22Rv1 (cell line): Measurements from ENCODE around the gene TEX44.

Source experiments
- ZFX ChIP-seq: fragments of 450-650 bp; IDR thresholded peaks from 2 replicates; pipeline ENCODE4 v1.6.1; 2017; ENCODE audit warnings: antibody characterized with exemption, borderline replicate concordance
- TF ChIP-seq, protein P1 (sequence below): fragments of 450-650 bp; IDR thresholded peaks from 2 replicates; pipeline ENCODE4 v1.5.1; 2017; ENCODE audit warnings: mild to moderate bottlenecking

DNA sequence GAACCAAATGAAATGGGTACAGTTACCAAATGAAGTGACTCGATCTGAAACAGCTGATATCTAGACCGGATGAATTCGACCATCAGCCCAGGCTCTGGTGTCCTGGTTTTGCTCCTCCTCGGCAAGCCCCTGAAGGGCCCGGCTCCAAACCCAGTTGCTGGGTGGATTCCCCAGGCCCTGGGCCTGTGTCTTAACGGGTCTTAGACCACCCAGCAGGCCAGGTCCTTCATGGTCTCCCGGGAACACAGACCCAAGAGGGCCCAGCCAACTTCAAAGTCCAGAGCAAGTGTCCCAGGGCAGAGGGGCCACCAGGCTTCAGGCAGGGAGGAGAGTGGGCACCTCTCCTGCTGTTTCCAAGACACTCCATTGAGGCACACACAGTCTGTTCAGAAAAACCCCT, 35.7 kb upstream of the TEX44 start:
- TF ChIP-seq, protein P1, sequence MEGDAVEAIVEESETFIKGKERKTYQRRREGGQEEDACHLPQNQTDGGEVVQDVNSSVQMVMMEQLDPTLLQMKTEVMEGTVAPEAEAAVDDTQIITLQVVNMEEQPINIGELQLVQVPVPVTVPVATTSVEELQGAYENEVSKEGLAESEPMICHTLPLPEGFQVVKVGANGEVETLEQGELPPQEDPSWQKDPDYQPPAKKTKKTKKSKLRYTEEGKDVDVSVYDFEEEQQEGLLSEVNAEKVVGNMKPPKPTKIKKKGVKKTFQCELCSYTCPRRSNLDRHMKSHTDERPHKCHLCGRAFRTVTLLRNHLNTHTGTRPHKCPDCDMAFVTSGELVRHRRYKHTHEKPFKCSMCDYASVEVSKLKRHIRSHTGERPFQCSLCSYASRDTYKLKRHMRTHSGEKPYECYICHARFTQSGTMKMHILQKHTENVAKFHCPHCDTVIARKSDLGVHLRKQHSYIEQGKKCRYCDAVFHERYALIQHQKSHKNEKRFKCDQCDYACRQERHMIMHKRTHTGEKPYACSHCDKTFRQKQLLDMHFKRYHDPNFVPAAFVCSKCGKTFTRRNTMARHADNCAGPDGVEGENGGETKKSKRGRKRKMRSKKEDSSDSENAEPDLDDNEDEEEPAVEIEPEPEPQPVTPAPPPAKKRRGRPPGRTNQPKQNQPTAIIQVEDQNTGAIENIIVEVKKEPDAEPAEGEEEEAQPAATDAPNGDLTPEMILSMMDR = no peak
- no peak for TF ChIP-seq ZFX
